ENCODE data around the gene PLCB1.
"Not testable (repeated sequence)": the region's sequence is repeated elsewhere in the genome, so short reads cannot be mapped to it uniquely, and the experiment has no call there.

PLCB1 gene

DNA sequence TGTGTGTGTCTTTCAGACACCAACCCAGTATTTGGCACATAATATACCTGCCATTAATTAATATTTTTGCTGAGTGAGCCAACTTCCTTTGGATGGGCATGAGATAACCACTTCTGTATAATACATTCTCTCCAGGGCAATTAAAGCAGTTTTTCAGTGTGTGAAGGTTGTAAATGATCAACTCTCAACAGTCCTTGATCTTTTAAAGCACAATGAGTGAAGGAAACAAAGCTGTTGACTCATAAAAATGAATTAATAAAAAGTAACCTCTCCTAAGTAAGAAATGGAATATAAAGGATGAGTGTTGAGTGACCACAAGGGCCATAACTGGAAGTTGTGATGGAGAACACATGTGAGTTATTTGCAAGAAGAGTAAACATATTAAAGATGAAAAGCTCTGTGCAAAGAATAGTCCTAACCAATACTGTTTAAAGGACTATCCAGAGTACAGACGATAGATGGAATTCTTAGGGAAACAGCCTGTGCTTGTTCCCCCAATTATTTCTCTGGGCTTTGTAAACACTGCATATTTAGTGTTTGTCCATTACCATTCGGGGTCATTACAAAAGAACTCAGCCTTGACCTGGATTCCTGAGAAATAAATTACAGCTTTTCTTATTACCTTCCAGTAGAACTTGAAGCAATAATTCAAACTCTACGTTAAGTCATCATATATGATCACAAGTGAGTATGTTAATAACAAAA is 446.2 kb downstream of the PLCB1 start:
- no peak for DNase-seq

DNA sequence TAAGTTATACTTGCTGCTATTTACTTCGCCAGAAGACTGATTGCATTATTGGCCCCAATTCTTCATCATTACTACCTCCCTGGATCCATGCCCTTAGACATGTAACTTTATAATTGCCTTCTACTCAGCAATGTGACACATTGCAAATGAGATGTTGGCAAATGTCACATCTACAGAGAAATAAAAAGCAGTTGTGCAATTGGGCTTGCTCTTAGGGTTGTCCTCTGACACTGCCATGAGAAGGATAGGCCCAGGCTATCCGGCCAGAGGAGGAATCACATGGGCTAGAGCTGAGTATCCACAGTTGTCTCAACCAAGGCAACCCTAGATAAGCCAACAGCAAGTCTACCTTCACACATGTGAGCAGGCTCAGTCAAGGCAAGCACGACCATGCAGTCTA is 447.0 kb downstream of the PLCB1 start:
- no peak for DNase-seq

DNA sequence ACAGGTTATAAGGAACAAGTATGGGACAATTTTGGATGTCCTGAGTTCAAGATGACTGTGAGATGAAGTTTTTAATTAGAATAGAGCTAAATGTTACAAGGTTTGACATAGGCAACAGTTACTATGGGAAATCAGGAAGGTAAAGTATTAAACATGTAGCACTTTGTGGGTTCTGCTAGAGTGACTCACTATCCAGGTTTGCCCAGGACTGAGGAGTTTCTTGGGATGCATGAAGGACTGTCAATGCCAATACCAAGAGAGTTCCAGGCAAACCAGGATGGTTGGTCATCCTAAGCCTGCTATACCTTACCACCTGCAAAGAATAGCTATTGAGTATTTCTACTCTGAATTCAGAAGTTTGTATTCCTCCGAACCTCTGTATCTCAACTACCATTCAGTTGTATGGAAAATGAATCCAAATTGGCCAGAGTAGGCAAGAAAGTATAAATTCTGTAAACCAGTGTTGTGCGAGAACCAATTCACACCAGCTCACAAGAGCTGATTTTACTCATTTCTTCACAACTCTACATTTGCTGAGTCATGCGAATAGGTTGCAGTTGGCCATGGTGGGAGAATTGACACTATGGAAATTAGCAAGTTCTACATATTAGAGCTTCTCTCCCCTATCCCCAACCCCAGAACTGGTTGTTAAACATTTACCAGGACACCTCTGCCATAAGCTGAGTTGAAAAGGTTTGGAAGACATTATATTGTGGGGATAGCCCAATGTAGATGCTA is 449.5 kb downstream of the PLCB1 start:
- DNase-seq = no peak

DNA sequence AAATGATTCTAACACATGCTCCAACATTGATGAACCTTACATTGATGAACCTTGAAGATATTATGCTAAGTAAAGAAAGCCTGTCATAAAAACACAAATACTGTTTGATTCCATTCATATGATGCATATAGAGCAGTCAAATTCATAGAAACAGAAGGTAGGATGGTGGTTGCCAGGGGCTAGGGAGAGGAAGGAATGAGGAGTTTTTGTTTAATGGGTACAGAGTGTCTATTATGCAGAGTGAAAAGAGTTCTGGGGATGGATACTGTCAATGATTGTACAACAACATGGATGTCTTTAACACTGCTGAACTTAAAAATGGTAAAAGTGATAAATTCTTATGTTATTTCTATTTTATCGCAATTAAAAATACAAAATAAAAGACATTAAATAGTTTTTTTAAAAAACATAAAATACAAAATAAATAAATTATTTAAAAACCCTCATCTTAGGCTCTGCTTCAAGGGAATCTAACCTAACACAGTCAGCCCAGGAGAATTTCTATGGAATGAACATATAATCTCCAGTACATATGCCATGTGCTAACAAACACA is 451.0 kb downstream of the PLCB1 start:
- DNase-seq = no peak

DNA sequence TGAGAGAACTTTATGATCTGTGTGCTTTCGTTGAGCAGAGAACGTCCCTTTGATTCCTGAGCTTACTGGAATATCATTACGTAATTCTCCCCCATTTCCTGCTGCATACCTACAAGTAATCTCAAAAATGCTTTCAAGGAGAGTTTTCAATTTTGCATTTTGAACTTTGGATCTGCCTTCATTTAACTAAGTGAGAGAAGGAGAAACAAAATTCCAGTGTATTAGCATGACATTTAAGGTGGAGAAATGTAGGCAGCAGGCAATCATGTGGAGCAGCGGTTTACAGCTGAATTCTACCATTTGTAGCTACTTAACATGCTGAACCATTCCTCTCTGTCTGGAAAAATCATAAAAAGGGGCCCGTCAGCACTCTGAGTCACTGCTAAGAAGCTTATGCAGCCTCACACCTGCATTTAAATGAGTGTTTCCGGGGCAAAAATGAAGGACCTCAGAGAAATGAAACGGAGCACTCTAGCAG is 451.5 kb downstream of the PLCB1 start:
- no peak for DNase-seq

DNA sequence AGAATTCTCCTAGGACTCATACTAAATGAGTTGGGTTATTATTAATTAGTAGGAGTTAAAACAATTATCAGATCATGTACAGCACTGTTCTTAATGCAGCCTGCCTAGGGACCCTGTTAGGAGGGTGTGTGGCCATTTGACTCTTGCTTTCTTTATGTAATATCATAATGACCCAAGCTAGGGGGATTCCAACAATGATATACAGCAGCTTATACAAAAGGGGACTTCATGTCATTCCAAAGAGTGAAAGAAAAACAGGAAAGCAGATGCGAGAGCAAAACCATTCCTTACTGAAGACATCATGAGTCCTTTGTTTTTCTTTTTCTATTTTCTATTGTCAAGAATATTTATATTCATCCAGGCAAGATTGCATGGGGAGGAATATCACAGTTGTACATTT is 455.2 kb downstream of the PLCB1 start:
- DNase-seq = no peak

DNA sequence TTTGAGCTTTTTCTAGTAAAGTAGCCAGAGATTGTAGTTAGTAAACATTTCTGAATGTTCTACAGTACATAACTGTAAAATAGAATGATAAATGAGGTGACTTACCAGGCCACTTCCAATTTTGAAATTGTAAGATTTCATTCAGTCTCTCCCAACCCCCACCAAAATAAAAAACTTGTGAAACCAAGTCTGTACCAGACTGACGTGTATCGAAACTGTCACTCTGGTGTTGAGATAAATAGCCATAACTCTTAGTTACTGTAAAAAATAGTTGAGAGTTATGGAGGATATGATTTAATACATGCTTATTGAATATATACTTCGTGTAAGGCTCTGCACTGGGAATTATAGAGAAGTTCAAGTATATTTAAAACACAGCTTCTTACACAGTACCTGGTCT is 455.7 kb downstream of the PLCB1 start:
- no peak for DNase-seq

DNA sequence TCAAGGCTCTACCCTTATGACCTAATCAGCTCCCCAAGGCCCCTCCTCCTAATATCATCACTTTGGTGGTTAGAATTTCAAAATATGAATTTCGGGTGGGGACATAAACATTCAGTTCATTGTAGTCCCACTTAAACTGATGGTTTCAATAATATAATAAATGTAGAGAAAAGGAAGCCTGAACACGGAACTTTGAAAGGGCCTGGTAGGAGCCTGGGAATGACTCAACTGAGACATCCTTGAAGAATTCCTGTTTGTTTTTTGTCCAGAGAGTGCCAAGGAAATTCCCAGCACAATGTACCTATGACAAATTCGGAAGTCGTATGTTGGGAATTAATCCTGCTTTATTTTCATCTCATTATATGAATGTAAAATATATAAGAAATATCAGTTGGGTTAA is 457.9 kb downstream of the PLCB1 start:
- no peak for DNase-seq

DNA sequence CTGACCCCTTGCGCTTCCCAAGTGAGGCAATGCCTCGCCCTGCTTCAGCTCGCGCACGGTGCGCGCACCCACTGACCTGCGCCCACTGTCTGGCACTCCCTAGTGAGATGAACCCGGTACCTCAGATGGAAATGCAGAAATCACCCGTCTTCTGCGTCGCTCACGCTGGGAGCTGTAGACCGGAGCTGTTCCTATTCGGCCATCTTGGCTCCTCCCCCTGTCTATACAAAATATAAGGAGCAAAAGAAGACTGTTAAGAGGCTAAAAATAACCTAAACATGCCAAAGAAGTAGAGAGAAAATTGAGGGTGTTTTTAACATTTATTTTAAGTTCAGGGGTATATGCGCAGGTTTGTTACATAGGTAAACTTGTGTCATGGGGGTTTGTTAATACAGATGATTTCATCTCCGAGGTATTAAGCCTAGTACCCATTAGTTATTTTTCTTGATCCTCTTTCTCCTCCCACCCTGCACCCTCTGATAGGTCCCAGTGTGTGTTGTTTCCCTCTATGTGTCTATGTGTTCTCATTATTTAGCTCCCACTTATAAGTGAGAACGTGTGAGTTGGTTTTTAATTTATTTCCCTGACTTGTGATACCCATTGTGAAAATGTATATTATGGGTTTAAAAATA is 469.0 kb downstream of the PLCB1 start:
- not testable (repeated sequence) for DNase-seq

DNA sequence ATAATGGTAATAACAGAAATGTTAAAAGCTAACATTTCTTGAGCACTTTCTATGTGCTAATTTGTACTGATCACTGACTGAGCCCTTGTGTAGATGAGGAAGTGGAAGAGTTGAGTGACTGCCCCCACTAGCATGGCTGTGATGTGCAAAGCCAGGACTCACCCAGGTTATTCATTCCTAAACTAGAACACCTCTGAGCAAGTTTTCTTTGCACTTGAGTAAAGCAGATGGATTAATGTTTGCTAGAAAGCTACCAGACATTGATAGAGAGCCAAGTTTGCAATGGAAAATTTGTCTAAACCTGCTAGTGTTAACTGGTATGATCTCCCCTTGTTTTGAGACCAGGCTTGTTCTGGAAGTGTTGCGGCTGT is 469.5 kb downstream of the PLCB1 start:
- no peak for DNase-seq

DNA sequence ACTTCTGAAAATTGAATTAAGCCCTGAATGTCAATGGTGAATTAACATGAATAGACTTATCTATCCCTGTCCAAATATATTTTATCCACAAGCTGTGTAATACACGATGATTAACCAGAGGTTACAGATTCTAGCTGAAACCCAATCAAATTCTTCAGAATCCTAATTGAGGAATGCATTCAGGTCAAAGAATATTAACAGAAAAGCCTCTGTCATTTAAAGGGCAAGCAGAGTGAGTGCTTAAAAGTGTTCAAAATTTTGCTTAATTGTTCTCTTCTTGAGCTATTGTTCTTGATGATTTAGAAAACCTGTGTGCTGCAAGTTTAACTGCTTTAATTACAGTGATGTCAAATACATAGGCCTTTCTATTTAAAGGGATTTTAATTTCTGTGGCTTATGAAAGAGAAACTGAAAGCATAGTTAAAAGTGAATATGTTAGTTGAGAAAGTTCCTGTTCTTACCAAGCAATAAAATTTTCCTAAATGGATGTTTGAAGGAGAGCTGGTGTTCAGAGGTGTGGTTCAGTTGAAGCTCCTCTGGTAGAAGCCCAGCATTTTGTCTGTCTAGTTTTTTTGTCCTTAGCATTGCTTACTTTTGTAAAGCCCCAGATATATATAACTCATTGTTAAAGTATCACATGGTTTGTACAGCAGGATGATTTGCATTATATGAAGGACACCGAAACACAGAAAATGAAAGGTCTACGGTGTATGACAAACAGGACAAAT is 470.5 kb downstream of the PLCB1 start:
- no peak for DNase-seq

DNA sequence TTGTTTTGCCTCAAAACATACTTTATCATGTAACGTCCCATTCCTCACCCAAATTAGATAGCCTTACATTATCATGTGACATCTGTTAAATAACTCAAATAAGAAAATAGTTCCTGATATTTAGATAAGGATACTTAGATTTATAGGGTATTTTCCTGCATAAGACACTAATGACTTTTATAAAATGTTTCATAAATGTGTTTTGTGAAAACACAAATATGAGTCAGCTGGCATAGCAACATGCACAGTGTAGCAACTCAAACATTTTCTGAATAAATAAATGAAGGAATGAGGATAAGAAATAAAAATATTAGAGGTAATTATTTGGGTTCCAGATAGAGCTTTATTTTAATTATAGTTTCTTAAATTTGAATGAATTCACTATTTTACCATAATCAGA is 476.4 kb downstream of the PLCB1 start:
- no peak for DNase-seq

DNA sequence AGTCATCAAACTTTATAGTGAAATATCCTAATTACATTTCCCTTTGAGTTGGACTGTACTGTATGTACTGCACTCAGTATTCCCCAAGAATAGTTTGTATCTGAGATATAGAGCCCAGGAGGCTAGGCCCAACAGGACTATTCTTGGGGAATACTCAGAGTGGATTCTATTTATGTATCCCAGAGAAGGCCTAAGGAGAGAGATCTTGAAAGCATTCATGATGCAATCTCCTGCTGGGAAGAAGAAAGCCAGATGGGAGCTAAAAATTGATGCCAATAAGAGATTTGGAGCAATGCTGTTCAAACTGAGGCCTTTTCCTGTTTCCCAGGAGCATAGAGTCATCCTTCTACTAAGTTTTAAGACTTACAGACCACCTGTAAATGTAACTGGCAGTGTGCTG is 484.7 kb downstream of the PLCB1 start:
- no peak for DNase-seq

DNA sequence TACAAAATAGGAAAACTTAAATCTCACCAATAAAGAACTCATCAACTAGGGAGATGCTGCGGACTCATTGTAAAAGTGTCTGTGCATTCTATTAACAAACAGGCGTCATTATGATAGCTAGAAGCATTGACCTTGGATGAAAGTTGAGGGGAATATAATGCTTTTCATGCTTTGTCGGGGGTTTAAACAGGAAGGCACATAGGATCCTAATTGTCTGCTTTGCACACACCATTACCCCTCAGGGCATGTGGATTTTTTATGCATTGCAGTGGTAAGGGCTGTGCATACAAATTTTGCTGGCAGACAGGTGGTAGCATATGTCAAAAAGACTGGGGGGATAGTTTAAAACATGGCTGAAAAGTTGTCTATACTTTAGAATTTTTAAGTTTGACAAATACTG is 488.9 kb downstream of the PLCB1 start:
- no peak for DNase-seq

DNA sequence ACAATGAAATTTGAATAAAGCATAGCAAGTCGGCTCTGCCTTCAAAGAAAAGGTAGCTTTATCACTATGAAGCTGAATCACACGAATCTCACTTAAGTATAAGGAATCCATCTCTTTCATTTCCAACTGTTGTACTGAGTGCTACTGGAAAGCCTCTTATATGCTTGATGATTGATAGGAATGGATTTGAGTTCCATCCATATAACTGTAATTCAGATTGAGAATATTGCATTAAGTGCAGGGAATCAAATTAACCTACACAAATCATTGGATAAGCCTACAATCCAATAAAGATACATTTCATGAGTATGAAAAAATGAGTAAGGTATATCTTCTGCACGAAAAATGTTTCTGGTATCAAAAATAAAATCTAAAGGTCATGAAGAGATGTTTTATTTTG is 492.0 kb downstream of the PLCB1 start:
- DNase-seq = no peak

DNA sequence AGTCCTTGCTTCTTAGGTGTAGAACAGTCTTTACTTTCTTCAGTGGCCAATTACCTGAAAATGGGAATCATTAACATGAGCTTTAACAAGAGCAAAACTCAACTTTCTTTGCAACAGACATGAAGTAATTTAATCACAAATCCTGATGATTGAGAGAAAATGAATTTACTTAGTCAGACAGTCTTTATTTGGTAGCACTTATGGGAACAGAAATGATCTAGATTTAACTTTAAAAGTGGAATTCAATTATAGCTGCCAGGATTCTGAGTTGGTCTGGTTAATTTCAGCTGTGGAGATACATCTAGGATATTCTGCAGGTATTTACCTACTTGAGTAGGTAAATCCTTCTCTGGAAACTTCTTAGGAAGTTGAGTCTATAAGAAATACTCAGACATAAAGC is 492.6 kb downstream of the PLCB1 start:
- no peak for DNase-seq

DNA sequence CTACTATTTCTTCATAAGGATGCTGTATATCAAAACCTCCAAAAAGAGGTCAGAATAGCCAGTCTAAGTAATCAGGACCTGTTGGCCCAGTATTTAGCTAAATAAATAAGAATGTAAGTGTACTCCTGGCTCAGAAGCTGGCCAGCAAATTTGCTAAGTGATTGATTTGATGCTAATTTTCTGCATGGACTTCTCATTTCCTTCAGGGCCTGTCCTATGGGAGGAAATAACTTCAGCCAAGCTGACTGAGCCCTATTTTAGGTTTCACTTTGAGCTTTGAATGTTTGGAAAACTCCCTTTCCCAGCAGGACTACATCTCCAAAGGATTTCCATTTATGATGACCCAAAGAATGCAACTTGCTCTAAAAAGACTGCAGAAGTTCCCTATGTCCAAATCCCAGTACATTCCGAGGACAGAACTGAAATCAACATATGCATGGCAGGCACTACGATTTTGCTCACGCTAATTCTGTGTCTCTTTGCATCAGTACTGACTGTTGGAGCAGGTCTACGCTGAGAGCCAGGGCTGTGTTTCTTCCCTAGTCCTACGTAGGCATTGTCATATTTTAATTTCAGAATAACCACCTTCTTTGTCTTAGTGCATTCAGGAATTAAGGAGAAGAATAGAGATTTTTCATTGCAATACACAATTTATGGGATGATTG is 495.4 kb downstream of the PLCB1 start:
- DNase-seq = no peak

DNA sequence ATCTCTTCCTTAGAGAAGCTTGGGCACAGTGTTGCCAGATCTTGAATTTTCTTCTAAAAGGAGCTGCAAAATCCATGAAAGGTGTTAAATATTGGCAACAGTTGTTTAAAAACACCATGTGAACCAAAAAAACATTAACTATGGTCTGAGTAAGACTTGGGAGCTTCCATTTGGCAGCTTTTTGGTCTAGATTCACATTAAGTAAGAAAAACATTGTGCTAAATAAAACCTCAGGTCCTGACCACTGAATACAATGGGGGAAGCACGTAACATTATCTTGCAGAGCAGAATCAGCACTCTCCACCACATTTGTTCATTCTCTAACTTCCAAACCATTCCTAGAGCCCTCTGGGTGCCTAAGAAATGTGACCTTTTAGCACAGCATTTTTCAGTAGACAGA is 499.2 kb downstream of the PLCB1 start:
- DNase-seq = no peak

DNA sequence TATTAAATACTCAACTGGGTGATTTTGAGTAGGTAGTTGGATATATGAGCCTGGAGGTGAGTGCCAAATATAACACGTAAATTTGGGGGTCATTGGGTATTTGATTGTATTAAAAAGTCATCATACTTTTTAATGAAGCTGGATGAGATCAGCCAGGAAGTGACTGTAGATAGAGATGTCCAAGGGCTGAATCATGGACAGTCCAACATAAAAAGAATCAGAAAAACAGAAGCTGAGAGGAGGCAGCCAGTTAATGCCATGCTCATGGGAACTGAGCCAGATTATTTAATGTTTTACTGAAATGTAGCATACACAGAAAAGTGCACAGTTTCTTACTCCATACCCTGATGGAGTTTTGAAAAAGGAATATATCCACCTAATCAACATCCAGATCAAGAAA is 501.3 kb downstream of the PLCB1 start:
- DNase-seq = no peak

DNA sequence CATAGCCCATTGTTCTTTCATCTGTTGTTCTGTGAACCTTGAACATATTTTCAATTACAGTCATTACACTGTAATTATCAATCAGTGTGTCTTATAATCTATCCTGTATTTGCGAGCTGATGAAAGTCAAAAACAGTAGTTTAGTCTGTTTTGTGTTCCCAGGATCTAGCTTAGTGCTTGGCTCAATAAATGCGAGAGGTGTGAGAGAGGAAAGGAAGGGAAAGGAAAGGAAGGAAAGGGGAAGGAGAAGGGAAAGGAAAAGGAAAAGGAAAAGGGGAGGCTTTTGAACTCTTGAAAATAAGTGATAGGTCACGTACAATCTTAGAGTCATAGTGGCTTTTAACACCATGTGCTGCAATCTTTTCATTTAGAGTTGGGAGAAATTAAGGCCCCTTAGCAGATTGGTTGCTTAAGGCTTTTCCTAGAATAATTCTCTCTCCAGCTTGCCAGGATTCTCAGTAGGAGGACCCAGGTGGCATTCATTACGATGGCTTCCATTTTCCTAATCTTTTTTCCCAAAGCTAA is 503.0 kb downstream of the PLCB1 start:
- DNase-seq = no peak

DNA sequence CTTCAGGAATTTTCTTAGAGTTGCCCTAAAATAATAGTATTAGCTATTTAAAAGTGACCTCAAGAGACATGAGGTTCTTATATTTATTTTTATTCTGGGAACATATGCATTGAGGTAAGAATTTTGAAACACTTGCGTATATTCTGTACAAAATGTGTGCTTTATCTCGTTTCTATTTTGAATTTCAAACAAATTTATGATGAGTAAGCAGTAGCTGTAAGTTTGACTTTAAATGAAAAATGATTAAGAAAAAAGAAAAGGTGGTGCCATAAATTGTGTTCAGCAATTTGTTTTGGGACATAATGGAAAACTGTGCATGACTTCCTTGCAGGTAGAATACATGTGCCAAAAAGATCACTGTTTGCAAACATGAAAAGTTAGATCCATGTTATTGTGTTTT is 503.8 kb downstream of the PLCB1 start:
- no peak for DNase-seq

DNA sequence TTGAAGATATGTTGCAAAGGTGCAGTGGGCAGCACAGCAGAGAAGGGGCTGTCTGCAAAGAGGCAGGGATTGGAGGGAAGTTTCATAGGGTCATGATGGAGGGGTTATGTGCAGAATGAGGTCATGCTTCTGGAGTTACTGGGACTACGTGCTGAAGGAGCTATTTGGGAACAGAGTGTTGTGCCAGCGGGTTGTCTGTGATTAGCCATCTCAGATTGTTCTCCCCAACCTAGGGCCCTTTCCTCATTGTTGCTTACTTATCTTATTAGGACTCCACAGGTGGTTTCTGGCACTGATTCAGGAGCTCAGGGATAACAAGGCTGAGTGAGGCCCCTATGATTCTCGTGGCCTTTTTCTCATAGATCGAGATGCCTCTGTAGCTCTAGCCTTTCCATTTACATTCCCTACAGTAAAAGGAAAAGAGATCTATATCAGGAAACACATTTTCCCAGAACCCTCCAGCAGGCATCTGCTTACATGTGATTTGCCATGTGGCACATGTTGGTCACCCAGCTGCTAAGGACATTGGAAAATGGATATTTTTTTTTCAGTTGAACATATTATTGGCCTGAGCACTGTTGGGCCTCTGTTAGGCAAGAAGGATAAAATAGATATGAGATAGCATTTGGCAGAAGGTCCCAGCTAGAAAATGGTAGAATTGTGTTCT is 507.2 kb downstream of the PLCB1 start:
- DNase-seq = no peak
